ENCODE results near the gene CLN5.
"Not testable (repeated sequence)": the region's sequence is repeated elsewhere in the genome, so short reads cannot be mapped to it uniquely, and the experiment has no call there.

Gene CLN5

DNA sequence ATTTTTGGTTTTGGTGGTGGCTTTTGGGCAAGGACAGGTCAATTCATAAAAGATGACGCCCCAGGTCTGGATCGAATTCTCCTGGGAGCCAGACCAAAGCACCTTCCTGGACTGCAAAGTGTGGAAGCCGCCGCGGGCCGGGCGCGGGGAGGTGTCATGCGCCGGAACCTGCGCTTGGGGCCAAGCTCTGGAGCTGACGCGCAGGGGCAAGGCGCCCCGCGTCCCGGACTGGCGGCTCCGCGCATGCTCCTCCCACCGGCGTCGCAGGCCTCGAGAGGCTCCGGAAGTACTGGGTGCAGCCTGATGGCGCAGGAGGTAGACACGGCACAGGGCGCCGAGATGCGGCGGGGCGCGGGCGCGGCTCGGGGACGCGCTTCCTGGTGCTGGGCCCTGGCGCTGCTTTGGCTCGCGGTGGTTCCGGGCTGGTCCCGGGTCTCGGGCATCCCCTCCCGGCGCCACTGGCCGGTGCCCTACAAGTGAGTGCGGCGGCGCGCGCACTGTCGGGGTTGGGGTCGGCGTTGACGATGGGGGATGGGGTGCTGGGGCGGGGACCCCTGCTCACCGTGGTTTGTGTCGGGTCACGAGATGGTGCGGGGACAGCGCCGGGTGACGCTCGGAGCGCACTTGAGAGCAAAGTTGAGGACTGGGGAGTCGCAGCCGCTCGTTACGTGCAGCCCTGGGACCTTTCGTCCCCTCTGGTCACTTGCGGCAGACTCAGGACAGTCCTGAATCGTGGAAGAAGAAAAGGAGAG lies at the start of gene CLN5:
TSS of gene CLN5 (plus strand) at position 286 of the 752 bp plus-strand sequence. CDS start at position 304, 18 bp downstream.
- peak; percentile 91 for DNase-seq (ENCODE audit: low spot score)

- DNase-seq (ENCODE audit: low spot score): no peak
Measured at GRCh38 chr13:76942363-76942762, 49.5 kb upstream of the CLN5 start.

DNA sequence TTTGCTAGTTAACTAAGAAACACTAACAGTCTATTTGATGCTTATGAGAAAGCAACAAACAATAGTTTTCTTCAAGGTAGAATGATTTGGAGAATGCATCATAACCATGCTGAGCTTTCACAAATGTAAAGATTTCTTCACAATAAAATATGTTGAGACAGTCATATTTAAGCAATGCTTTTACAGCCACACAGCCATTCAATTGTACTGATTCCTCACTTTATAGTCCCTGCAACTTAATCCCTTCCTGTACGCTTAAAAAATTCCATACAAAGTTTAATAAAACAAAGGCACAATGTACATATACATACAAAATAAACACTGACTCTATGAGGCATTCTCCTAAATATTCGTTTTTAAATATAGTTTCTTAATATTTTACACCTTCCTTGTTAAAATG lies 48.2 kb upstream of the CLN5 start:
- DNase-seq (ENCODE audit: low spot score): no peak

DNA sequence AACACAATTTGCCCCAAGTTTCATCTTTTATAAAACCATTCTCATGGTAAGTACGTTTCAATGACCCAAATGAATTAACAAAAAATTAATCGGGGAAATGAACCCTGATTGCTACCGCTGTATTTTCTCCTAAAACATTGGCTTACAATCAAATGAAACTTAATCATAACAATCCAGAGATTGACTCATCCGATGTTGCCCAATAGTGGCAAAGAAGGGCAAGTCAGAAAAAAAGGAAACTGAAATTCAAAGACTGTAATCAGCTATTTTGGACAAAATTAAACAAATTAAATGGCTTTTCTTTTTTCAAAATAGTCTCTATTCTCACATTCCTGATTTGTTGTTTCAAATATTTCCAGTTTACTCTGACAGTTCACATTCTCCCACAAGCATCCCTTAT lies 47.4 kb upstream of the CLN5 start:
- no peak for DNase-seq (ENCODE audit: low spot score)

- no peak for DNase-seq (ENCODE audit: low spot score)
Measured at GRCh38 chr13:76948149-76948548, 43.7 kb upstream of the CLN5 start, which contains the start of gene ACOD1. Gene ACOD1 (plus strand): TSS chr13:76948511. CDS start chr13:76948559, 48 bp downstream.

DNA sequence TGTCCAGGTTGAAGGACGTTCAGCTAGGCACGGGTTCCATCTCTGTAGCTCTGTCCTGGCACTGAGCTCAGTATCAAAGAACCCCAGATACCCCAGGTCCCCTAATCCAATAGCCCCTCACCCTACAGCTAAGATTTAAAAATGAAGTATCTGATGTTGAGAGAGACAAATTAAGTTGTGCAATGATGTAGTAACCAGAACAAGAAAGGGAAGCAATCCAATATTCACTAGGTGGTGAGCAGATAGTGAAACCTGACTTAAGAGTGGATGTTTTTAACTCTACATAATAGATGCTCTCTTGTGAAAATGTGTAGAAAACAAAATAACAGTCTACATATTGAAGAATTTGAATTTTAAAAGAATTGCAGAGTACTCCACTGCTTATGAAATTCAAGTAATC lies 41.8 kb upstream of the CLN5 start:
- no peak for DNase-seq (ENCODE audit: low spot score)

DNA sequence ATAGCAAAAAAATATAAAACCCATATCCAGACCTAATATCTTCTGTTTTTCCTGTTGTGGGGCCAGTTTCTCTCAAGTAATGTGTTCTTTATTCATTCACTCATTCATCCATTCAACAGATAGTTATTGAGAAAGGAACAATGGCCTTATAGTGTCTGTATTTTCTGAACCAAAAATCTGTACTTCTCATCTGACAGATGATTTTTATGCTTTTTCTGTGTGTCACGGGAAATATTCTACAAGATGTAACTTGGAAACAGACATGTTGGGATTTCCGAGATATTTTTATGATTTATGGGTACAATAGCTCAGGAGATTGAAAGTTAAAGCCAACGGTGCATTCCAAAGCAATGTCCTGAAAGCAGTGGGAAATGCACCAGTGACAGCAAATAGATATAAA lies 37.9 kb upstream of the CLN5 start:
- no peak for DNase-seq (ENCODE audit: low spot score)

DNA sequence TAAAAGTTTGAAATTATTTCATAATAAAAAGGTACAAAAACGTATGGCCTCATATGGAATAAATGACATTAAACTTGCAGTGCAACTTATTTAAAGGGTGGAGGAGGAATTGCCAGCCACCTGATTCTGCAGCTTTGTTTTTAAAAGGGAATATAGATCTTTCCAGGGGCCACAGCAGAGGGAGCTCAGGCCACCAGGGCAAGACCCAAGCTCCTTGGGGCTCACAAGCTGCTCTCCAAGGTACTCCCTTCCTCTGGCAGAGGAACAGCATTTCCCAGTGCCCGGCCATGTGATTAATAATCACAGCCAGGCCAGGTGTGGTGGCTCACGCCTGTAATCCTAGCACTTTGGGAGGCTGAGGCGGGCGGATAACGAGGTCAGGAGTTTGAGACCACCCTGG lies 37.3 kb upstream of the CLN5 start:
- no peak for DNase-seq (ENCODE audit: low spot score)

DNA sequence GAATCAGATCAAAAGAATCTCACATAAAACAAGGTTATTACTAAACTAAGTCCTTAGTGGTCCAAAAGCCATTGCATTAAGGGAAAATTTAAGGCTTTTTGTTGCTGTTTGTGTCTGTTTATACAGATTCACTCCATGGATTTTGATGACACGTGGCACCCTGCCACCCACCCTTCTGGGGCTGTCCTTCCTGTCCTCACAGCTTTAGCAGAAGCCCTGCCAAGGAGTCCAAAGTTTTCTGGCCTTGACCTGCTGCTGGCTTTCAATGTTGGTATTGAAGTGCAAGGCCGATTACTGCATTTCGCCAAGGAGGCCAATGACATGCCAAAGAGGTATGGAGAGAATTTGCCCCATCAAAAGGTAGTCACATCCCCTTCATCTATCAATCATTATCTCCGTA lies 36.7 kb upstream of the CLN5 start:
- no peak for DNase-seq (ENCODE audit: low spot score)

- DNase-seq (ENCODE audit: low spot score): no peak
Measured at GRCh38 chr13:76955661-76956060, 36.2 kb upstream of the CLN5 start.

DNA sequence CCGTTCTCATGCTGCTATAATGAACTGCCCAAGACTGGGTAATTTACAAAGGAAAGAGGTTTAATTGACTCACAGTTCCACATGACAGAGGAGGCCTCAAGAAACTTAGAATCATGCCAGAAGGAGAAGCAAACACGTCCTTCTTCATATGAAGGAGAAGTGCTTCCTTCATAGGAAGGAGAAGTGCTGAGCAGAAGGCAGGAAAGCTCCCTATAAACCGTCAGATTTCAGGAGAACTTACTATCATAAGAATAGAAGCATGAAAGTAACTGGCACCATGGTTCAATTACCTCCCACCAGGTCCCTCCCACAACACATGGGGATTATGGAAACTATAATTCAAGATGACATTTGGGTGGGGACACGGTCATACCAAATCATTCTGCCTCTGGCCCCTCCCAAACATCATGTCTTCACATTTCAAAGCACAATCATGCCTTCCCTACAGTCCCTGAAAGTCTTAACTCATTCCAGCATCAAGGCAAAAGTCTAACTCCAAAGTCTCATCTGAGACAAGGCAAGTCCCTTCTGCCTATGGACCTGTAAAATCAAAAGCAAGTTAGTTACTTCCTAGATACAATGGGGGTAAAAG lies 32.9 kb upstream of the CLN5 start:
- DNase-seq (ENCODE audit: low spot score): no peak

DNA sequence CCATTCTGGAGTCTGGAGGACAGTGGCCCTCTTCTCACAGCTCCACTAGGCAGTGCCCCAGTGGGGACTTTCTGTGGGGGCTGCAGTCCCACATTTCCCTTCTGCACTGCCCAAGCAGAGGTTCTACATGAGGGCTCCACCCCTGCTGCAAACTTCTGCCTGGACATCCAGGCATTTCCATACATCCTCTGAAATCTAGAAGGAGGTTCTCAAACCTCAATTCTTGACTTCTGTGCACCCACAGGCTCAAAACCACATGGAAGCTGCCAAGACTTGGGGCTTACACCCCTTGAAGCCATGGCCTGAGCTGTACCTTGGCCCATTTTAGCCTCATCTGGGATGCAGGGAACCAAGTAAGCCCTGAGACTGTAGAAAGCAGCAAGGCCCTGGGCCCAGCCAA lies 32.1 kb upstream of the CLN5 start:
- DNase-seq (ENCODE audit: low spot score): not testable (repeated sequence)

DNA sequence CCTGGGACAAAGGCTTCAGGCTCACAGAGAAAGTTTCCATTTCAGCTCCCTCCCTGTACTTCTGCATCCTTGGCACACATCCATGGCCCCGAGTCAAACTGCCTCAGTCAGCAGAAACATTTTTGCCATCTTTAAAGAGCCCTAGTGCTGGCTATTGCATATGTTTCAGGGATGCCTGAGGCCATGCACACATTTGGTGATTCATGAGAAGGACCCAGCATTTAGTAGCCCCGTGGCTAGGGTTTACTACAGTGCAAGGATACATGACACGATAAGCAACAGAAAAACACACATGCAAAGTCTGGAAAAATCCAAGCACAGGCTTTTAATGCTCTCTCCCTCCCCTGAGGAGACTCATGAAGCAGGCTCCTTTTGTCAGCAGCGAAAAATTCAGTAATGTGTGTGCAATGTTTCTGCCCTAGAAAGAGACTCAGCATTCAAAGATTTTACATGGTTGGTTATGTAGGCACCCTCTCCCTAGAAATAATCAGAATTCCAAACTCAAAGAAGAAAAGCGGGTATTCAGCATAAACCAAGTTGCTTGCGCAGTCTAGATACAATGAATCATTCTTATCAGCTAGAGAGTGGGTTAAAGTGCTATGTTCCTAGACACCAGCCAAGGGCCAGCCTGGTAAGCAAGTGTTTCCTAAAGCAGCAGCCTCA lies 26.0 kb upstream of the CLN5 start:
- no peak for DNase-seq (ENCODE audit: low spot score)

DNA sequence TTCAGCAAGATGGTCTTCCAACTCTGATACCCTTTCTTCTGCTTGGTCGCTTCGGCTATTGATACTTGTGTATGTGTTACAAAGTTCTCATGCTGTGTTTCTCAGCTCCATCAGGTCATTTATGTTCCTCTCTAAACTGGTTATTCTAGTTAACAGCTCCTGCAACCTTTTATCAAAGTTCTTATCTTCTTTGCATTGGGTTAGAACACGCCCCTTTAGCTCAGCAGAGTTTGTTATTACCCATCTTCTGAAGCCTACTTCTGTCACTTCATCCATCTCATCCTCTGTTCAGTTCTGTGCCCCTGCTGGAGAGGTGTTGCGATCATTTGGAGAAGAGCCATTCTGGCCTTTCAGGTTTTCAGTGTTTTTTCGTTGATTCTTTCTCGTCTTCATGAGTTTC lies 24.9 kb upstream of the CLN5 start:
- DNase-seq (ENCODE audit: low spot score): no peak

- no peak for DNase-seq (ENCODE audit: low spot score)
Measured at GRCh38 chr13:76968041-76968440, 23.8 kb upstream of the CLN5 start.

- DNase-seq (ENCODE audit: low spot score): no peak
Measured at GRCh38 chr13:76969488-76970365, 22.2 kb upstream of the CLN5 start.

- DNase-seq (ENCODE audit: low spot score): no peak
Measured at GRCh38 chr13:76971215-76971614, 20.7 kb upstream of the CLN5 start.

- no peak for DNase-seq (ENCODE audit: low spot score)
Measured at GRCh38 chr13:76971851-76972829, 19.7 kb upstream of the CLN5 start.

DNA sequence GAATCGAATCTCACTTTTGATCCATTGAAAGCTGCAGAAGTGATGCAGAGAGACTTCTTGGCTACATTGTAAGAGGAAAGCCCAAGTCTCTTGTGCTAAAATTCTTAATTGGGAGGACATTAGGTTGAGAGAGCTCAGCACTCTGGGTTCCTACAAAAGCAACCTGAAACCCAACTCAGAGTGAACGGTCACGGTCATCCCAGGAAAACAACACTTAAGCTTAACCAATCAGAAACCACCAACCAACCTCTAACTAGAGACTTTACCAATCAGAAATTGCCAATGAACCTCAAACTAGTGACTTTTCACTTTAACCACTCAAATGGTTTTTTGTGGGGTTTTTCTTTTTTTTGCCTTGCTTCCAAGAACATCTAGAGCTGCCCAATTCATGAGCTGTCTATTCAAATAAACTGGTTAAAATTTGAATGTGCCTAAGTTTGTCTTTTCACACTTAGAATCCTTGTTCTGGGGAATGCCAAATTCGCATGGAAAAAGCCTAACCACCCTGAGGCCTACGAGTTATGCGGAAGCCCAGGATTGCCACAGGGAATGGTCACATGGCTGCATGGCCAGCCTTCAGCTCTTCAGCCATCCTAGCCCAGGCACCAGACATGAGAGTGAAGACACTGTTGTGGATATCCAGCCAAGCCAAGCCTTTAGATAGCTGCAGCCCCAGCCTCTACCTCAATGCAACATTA lies 17.8 kb upstream of the CLN5 start:
- no peak for DNase-seq (ENCODE audit: low spot score)

DNA sequence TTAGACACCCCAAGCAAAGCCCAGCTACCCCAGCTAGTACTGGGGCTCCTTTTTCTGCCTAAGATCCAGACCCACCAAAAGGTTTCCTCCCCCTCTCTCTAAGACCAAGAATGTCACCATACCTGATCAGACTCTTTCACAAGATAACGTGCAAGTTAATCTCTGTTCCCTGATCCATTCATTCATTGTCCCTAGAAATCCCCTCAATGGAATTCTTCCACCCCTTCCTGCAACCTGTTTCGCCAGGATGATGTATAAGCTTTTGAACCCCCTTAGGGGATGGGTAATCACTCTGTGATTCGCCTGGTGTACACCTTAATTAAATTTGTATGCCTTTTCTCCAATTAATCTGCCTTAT lies 17.3 kb upstream of the CLN5 start:
- DNase-seq (ENCODE audit: low spot score): no peak

DNA sequence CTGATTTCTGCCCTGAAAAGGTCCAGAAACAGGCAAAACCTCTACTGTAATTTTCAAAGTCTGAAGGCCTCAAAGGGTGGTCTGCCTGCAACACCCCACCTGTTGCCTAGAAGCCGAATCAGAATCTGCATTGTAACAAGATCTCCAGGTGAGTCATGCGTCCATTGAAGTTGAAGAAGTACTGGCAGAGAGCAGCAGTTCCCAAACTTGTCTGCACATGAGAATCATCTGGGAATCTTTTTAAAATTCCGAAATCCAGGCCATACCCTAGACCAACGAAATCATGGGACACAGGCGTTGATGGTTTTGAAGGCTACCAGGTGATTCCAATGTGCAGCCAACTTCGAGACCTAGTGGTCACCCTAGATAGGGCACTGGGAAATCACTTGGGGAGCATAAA lies 16.0 kb upstream of the CLN5 start:
- no peak for DNase-seq (ENCODE audit: low spot score)
